GM20000 (cell line): Measurements from ENCODE around the gene NCKAP5.

Source experiments
- DNase-seq: peaks from one replicate; pipeline ENCODE4 v3.0.0; 2012; ENCODE audit warnings: low spot score
- TF ChIP-seq, protein P1 (sequence below): IDR thresholded peaks from 2 replicates; pipeline ENCODE4 v1.5.1; 2012; ENCODE audit warnings: mild to moderate bottlenecking, control low read depth; ENCODE audit errors: extremely low read depth, missing control alignments

Gene NCKAP5

GRCh38 chr2:133393895-133394294 lies 174.4 kb downstream of the NCKAP5 start:
- TF ChIP-seq, protein P1, sequence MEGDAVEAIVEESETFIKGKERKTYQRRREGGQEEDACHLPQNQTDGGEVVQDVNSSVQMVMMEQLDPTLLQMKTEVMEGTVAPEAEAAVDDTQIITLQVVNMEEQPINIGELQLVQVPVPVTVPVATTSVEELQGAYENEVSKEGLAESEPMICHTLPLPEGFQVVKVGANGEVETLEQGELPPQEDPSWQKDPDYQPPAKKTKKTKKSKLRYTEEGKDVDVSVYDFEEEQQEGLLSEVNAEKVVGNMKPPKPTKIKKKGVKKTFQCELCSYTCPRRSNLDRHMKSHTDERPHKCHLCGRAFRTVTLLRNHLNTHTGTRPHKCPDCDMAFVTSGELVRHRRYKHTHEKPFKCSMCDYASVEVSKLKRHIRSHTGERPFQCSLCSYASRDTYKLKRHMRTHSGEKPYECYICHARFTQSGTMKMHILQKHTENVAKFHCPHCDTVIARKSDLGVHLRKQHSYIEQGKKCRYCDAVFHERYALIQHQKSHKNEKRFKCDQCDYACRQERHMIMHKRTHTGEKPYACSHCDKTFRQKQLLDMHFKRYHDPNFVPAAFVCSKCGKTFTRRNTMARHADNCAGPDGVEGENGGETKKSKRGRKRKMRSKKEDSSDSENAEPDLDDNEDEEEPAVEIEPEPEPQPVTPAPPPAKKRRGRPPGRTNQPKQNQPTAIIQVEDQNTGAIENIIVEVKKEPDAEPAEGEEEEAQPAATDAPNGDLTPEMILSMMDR = no peak
- DNase-seq = no peak

- no peak for DNase-seq
- TF ChIP-seq, protein P1 = no peak
These were observed 178.1 kb downstream of the NCKAP5 start for GRCh38 chr2:133390156-133390555.

GRCh38 chr2:133389569-133389968 lies 178.7 kb downstream of the NCKAP5 start:
- no peak for DNase-seq
- TF ChIP-seq, protein P1 = no peak

GRCh38 chr2:133382566-133382965 lies 185.7 kb downstream of the NCKAP5 start:
- TF ChIP-seq, protein P1 = no peak

GRCh38 chr2:133380991-133381390 lies 187.3 kb downstream of the NCKAP5 start:
- TF ChIP-seq, protein P1 = no peak
- no peak for DNase-seq

More at GRCh38 chr2:133382566-133382965, 185.7 kb downstream of the NCKAP5 start:
- no peak for DNase-seq

- DNase-seq = no peak
- TF ChIP-seq, protein P1 = no peak
These were observed 189.2 kb downstream of the NCKAP5 start for GRCh38 chr2:133378928-133379549.

GRCh38 chr2:133378386-133378785 lies 189.9 kb downstream of the NCKAP5 start:
- no peak for DNase-seq
- TF ChIP-seq, protein P1 = no peak
